Measurements from ENCODE around the gene MRPL45. TPM values are rescaled to one million over a fixed set of nuclear protein-coding genes. Genes with fewer than 3 reads are reported as not detected.

The MRPL45 gene
- total and polyA plus RNA-seq, 9 of the 15 experiments (the other 6 are each of a cell fraction or from before 2014, with no cell fraction given) = 48.4 to 228 (median 76.8) TPM

GRCh38 chr17:38329284-38329683, 32.3 kb downstream of the MRPL45 start:
- CTCF ChIA-PET (ENCODE audit: low intra/inter-chr PET ratio) = no interaction called here
- peaks cover 6% of the 10 kb centered on the region for H3K9me1 ChIP-seq (ENCODE audit: control insufficient read depth, insufficient read depth, low read length)
- intact Hi-C loops (cut with micrococcal nuclease) = no loop called here
- BruUV-seq (replicated peaks) = no TSS peak
- POLR2A ChIA-PET = interaction anchor here (0.7 to 1.3 kb wide), 3 partner anchors 16 to 52 kb away, joined by 3 to 4 read pairs (median 3); no protein-coding TSS in a partner anchor
- H3K4me2 ChIP-seq (ENCODE audit: insufficient read depth, low read length) = no peak overlapping the region
- no peak overlapping the region for H3K9ac ChIP-seq (ENCODE audit: insufficient read depth in 1 of 2, low read depth in 2 of 2, low read length in 2 of 2)
- H3K27ac ChIP-seq (ENCODE audit: extremely low read depth, low read depth, low read length) = no peak overlapping the region
- peaks cover 52 to 70% of the 10 kb centered on the region in 2 experiments; a peak in 4 of 5 replicates for H3K27me3 ChIP-seq (ENCODE audit: control insufficient read depth in 2 of 2, insufficient read depth in 2 of 2, low read length in 2 of 2)
- no peaks in the 10 kb centered on the region for H3K9me3 ChIP-seq (replicated peaks; ENCODE audit: control insufficient read depth, insufficient read depth, low read depth, low read length)
- ATAC-seq (no peak), FAIRE-seq (no peak), DNase-seq (ENCODE audit: extremely low read depth in 1 of 4, low spot score in 3 of 4) (no peak)
- in situ Hi-C loops (cut with MboI) = no loop called here
- TF ChIP-seq ZNF436 (CRISPR knock-in tag; IDR thresholded peaks at IDR 0.05) = no peak
- TF ChIP-seq FOXA1 (IDR thresholded peaks at IDR 0.05; ENCODE audit: borderline replicate concordance) = no peak
- no peak for TF ChIP-seq RBM15 (IDR thresholded peaks at IDR 0.05; ENCODE audit: insufficient read depth, low read length)
- no peak for TF ChIP-seq KAT2B (IDR thresholded peaks at IDR 0.05; ENCODE audit: low read depth, low read length)
- TF ChIP-seq FOS (IDR thresholded peaks at IDR 0.05; ENCODE audit: extremely low read depth, insufficient read length) = no peak
- no peak for TF ChIP-seq XRCC3 (IDR thresholded peaks at IDR 0.05)
- TF ChIP-seq MCM7 (IDR thresholded peaks at IDR 0.05) = no peak
- no peaks in the 10 kb centered on the region for H3K36me3 ChIP-seq (ENCODE audit: control insufficient read depth, insufficient read depth, low read length)
- H3K79me2 ChIP-seq (ENCODE audit: control insufficient read depth, insufficient read depth, low read length) = no peaks in the 10 kb centered on the region
- 15% methylated on average over 7 of the region's 7 CpGs for WGBS (ENCODE audit: insufficient coverage, low coverage, missing lambda C conversion rate)
- no peak overlapping the region for H3K4me3 ChIP-seq
- H2AFZ ChIP-seq (ENCODE audit: low read depth, low read length) = no peak overlapping the region
- peaks cover 14% of the 10 kb centered on the region; the same call in 1 of the 2 replicates for H4K20me1 ChIP-seq (replicated peaks; ENCODE audit: control insufficient read depth, insufficient read depth, low read length)
- H3K4me1 ChIP-seq (replicated peaks in 1 of 2; ENCODE audit: control insufficient read depth in 2 of 2, insufficient read depth in 2 of 2, low read length in 2 of 2) = peaks cover 7 to 8% of the 10 kb centered on the region in 2 experiments; a peak in 3 of 5 replicates

All from K562 (cell line).